Kidney epithelial cell (primary cell): Measurements from ENCODE around the gene SYNRG. TPM values are rescaled to one million over a fixed set of nuclear protein-coding genes. Genes with fewer than 3 reads are reported as not detected.
"Not testable (repeated sequence)": the region's sequence is repeated elsewhere in the genome, so short reads cannot be mapped to it uniquely, and the experiment has no call there.

ENCODE experiments used
- DNase-seq: peaks from one replicate; pipeline ENCODE4 v3.0.0-alpha.2; 2010; ENCODE audit warnings: low read depth
- H3K27me3 ChIP-seq: 2 replicates; pipeline ENCODE4 v1.6.0; 2011; ENCODE audit warnings: low read length; ENCODE audit not compliant: control insufficient read depth, insufficient read depth
- H3K36me3 ChIP-seq: 2 replicates; pipeline ENCODE4 v1.5.1; 2011; ENCODE audit warnings: low read length; ENCODE audit not compliant: control insufficient read depth, insufficient read depth
- H3K4me3 ChIP-seq: 2 replicates; pipeline ENCODE4 v1.5.1; 2011; ENCODE audit warnings: low read depth, mild to moderate bottlenecking, control low read depth, low read length
- CTCF ChIP-seq: IDR thresholded peaks from 2 replicates; pipeline ENCODE4 v1.5.1; 2011; ENCODE audit warnings: mild to moderate bottlenecking, moderate library complexity, low read length, control low read depth, inconsistent platforms; ENCODE audit not compliant: insufficient read depth, poor library complexity, severe bottlenecking
- total RNA-seq: library from RNA; depleted of rRNA; stranded (reverse); fragments of >200 nt; gene quantifications from 2 replicates; pipeline ENCODE4 v1.2.3, GENCODE V29; 2015

The SYNRG gene
- total RNA-seq, 1 donor from 2014 or later = 21.1 TPM

- Histone ChIP-seq H3K27me3 (no peaks in the 10 kb centered on the region), H3K36me3 (no peaks in the 10 kb centered on the region), H3K4me3 (peak overlapping the region; percentile 98)
- no peak for TF ChIP-seq CTCF
- DNase-seq = no peak
Observed at GRCh38 chr17:37643869-37644268, 34.7 kb upstream of the SYNRG start.

GRCh38 chr17:37643118-37643766 is 34.0 kb upstream of the SYNRG start, which contains the start of gene DDX52:
Gene DDX52, minus strand, starts transcription at chr17:37643446. Its CDS starts 26 bp downstream, at chr17:37643420.
- Histone ChIP-seq H3K36me3 (no peaks in the 10 kb centered on the region), H3K27me3 (no peaks in the 10 kb centered on the region), H3K4me3 (peak within 1 kb of the TSS; percentile 98)
- peak; percentile 78 for DNase-seq
- no peak for TF ChIP-seq CTCF

GRCh38 chr17:37642681-37643080 is 33.5 kb upstream of the SYNRG start:
- no peak for DNase-seq
- H3K4me3 ChIP-seq = peak overlapping the region; percentile 98
- TF ChIP-seq CTCF = no peak
- H3K27me3 ChIP-seq = no peaks in the 10 kb centered on the region
- H3K36me3 ChIP-seq = no peaks in the 10 kb centered on the region

GRCh38 chr17:37640015-37640414 is 30.8 kb upstream of the SYNRG start:
- no peak overlapping the region for H3K4me3 ChIP-seq
- no peaks in the 10 kb centered on the region for H3K27me3 ChIP-seq
- no peaks in the 10 kb centered on the region for H3K36me3 ChIP-seq

GRCh38 chr17:37637956-37638355 is 28.7 kb upstream of the SYNRG start:
- Histone ChIP-seq H3K27me3 (no peaks in the 10 kb centered on the region), H3K36me3 (no peaks in the 10 kb centered on the region), H3K4me3 (no peak overlapping the region)
- TF ChIP-seq CTCF = no peak
- DNase-seq = no peak

More at GRCh38 chr17:37640015-37640414, 30.8 kb upstream of the SYNRG start:
- no peak for TF ChIP-seq CTCF
- no peak for DNase-seq

- DNase-seq, H3K36me3 ChIP-seq, H3K4me3 ChIP-seq, H3K27me3 ChIP-seq: not testable (repeated sequence)
Observed at GRCh38 chr17:37616430-37616829, 7.2 kb upstream of the SYNRG start.
